ENCODE data around the gene NOX3. TPM values are rescaled to one million over a fixed set of nuclear protein-coding genes. Genes with fewer than 3 reads are reported as not detected.
"Not testable (repeated sequence)": the region's sequence is repeated elsewhere in the genome, so short reads cannot be mapped to it uniquely, and the experiment has no call there.

Gene NOX3
- total RNA-seq, 1 donor from 2014 or later = not detected

- no peak for TF ChIP-seq CTCF (IDR thresholded peaks at IDR 0.05)
- ATAC-seq (ENCODE audit: low read depth) = no peak
- ChIA-PET POLR2A (no interaction called here), CTCF (no interaction called here)
- H3K4me1 Mint-ChIP-seq = no peaks in the 10 kb centered on the region
- H3K27ac Mint-ChIP-seq = no peak overlapping the region
- H3K4me3 Mint-ChIP-seq = no peak overlapping the region
- no peaks in the 10 kb centered on the region for H3K9me3 Mint-ChIP-seq
- intact Hi-C loops (cut with micrococcal nuclease) = no loop called here
- peaks cover 9% of the 10 kb centered on the region for H3K27me3 Mint-ChIP-seq
- no peaks in the 10 kb centered on the region for H3K36me3 Mint-ChIP-seq (ENCODE audit: low read depth)
- no peak for DNase-seq
Measured at GRCh38 chr6:155373276-155373675, 82.4 kb downstream of the NOX3 start.

- DNase-seq (no peak), ATAC-seq (ENCODE audit: low read depth) (no peak)
- peaks cover 9% of the 10 kb centered on the region for H3K27me3 Mint-ChIP-seq
- CTCF ChIA-PET = no interaction called here
- no peaks in the 10 kb centered on the region for H3K9me3 Mint-ChIP-seq
- no peaks in the 10 kb centered on the region for H3K36me3 Mint-ChIP-seq (ENCODE audit: low read depth)
- no peak for TF ChIP-seq CTCF (IDR thresholded peaks at IDR 0.05)
- POLR2A ChIA-PET = no interaction called here
- H3K27ac Mint-ChIP-seq = no peak overlapping the region
- no peak overlapping the region for H3K4me3 Mint-ChIP-seq
- intact Hi-C loops (cut with micrococcal nuclease) = no loop called here
- H3K4me1 Mint-ChIP-seq = no peaks in the 10 kb centered on the region
Measured at GRCh38 chr6:155372256-155372655, 83.4 kb downstream of the NOX3 start.

GRCh38 chr6:155371230-155371629 lies 84.4 kb downstream of the NOX3 start:
- no peak for DNase-seq
- intact Hi-C loops (cut with micrococcal nuclease) = no loop called here
- no peak for TF ChIP-seq CTCF (IDR thresholded peaks at IDR 0.05)
- CTCF ChIA-PET = no interaction called here
- POLR2A ChIA-PET = no interaction called here
- no peaks in the 10 kb centered on the region for H3K4me1 Mint-ChIP-seq
- peaks cover 9% of the 10 kb centered on the region for H3K27me3 Mint-ChIP-seq
- H3K27ac Mint-ChIP-seq = no peak overlapping the region
- no peaks in the 10 kb centered on the region for H3K9me3 Mint-ChIP-seq
- no peaks in the 10 kb centered on the region for H3K36me3 Mint-ChIP-seq (ENCODE audit: low read depth)
- no peak for ATAC-seq (ENCODE audit: low read depth)
- H3K4me3 Mint-ChIP-seq = no peak overlapping the region

- CTCF ChIA-PET = no interaction called here
Measured at GRCh38 chr6:155366325-155366724, 89.3 kb downstream of the NOX3 start.

GRCh38 chr6:155364844-155365437 lies 90.7 kb downstream of the NOX3 start:
- POLR2A ChIA-PET = no interaction called here
- no peak for DNase-seq
- TF ChIP-seq CTCF (IDR thresholded peaks at IDR 0.05) = no peak
- H3K27me3 Mint-ChIP-seq = peaks cover 2% of the 10 kb centered on the region
- no peak overlapping the region for H3K4me3 Mint-ChIP-seq
- H3K4me1 Mint-ChIP-seq = no peaks in the 10 kb centered on the region
- H3K27ac Mint-ChIP-seq = no peak overlapping the region
- H3K9me3 Mint-ChIP-seq = peaks cover 4% of the 10 kb centered on the region
- no peaks in the 10 kb centered on the region for H3K36me3 Mint-ChIP-seq (ENCODE audit: low read depth)
- intact Hi-C loops (cut with micrococcal nuclease) = no loop called here
- CTCF ChIA-PET = no interaction called here
- ATAC-seq (ENCODE audit: low read depth) = no peak

More at GRCh38 chr6:155366325-155366724, 89.3 kb downstream of the NOX3 start:
- H3K4me3 Mint-ChIP-seq = no peak overlapping the region
- intact Hi-C loops (cut with micrococcal nuclease) = no loop called here
- no peaks in the 10 kb centered on the region for H3K36me3 Mint-ChIP-seq (ENCODE audit: low read depth)
- peaks cover 4% of the 10 kb centered on the region for H3K27me3 Mint-ChIP-seq
- TF ChIP-seq CTCF (IDR thresholded peaks at IDR 0.05) = no peak
- ATAC-seq (ENCODE audit: low read depth) = no peak
- no peak for DNase-seq
- no peak overlapping the region for H3K27ac Mint-ChIP-seq
- H3K4me1 Mint-ChIP-seq = no peaks in the 10 kb centered on the region
- no peaks in the 10 kb centered on the region for H3K9me3 Mint-ChIP-seq
- POLR2A ChIA-PET = no interaction called here

- ATAC-seq (ENCODE audit: low read depth); H3K36me3 Mint-ChIP-seq (ENCODE audit: low read depth); POLR2A ChIA-PET; H3K4me1 Mint-ChIP-seq; H3K27me3 Mint-ChIP-seq; H3K9me3 Mint-ChIP-seq; H3K27ac Mint-ChIP-seq; H3K4me3 Mint-ChIP-seq; DNase-seq; intact Hi-C loops (cut with micrococcal nuclease): not testable (repeated sequence)
- CTCF ChIA-PET = interaction anchor here (1.1 kb wide), 1 partner anchor 54 kb away, joined by 5 read pairs; no protein-coding TSS in a partner anchor
Measured at GRCh38 chr6:155364021-155364420, 91.6 kb downstream of the NOX3 start.

GRCh38 chr6:155362968-155363632 lies 92.5 kb downstream of the NOX3 start:
- POLR2A ChIA-PET = interaction anchor here (0.6 kb wide), 1 partner anchor 55 kb away, joined by 7 read pairs; no protein-coding TSS in a partner anchor
- H3K9me3 Mint-ChIP-seq; CTCF ChIA-PET; DNase-seq; ATAC-seq (ENCODE audit: low read depth); H3K4me1 Mint-ChIP-seq; H3K27ac Mint-ChIP-seq; intact Hi-C loops (cut with micrococcal nuclease); H3K27me3 Mint-ChIP-seq; H3K4me3 Mint-ChIP-seq; H3K36me3 Mint-ChIP-seq (ENCODE audit: low read depth): not testable (repeated sequence)
